ENCODE measurements around the gene TRIM2. TPM values are rescaled to one million over a fixed set of nuclear protein-coding genes. Genes with fewer than 3 reads are reported as not detected.
A peak's percentile ranks its signal among the peaks of the same experiment; 100 is the strongest.

TRIM2 gene
- total and polyA plus RNA-seq, 5 experiments from 2014 or later, result 0.71 to 1.8 (median 1.2) TPM

GRCh38 chr4:153174821-153175567, 29.2 kb upstream of the TRIM2 start:
- no peak overlapping the region for H3K4me3 Mint-ChIP-seq
- no peak for DNase-seq
- peaks cover 0 to 8% (median 3%) of the 10 kb centered on the region in 5 donors for H3K27me3 Mint-ChIP-seq
- H3K36me3 Mint-ChIP-seq, result no peaks in the 10 kb centered on the region
- peak overlapping the region in 3 of 10 donors; percentile 48 to 69 (median 57) for H3K27ac Mint-ChIP-seq
- H3K4me1 Mint-ChIP-seq, result no peaks in the 10 kb centered on the region
- no peak for ATAC-seq
- H3K9me3 Mint-ChIP-seq, result no peaks in the 10 kb centered on the region
- POLR2A ChIA-PET, result no interaction called here

GRCh38 chr4:153176938-153177337, 27.3 kb upstream of the TRIM2 start:
- POLR2A ChIA-PET, result no interaction called here

GRCh38 chr4:153177841-153178240, 26.4 kb upstream of the TRIM2 start:
- Mint-ChIP-seq H3K27ac (no peak overlapping the region), H3K4me3 (no peak overlapping the region), H3K36me3 (no peaks in the 10 kb centered on the region), H3K4me1 (peaks cover 0 to 2% (median 0%) of the 10 kb centered on the region in 4 donors), H3K9me3 (no peaks in the 10 kb centered on the region), H3K27me3 (peaks cover 0 to 2% (median 1%) of the 10 kb centered on the region in 5 donors)
- POLR2A ChIA-PET, result no interaction called here
- DNase-seq (no peak), ATAC-seq (no peak)

More at GRCh38 chr4:153176938-153177337, 27.3 kb upstream of the TRIM2 start:
- Mint-ChIP-seq H3K27ac (no peak overlapping the region), H3K4me1 (no peaks in the 10 kb centered on the region), H3K9me3 (no peaks in the 10 kb centered on the region), H3K27me3 (peaks cover 0 to 8% (median 2%) of the 10 kb centered on the region in 5 donors), H3K4me3 (no peak overlapping the region), H3K36me3 (no peaks in the 10 kb centered on the region)
- ATAC-seq (no peak), DNase-seq (no peak)

GRCh38 chr4:153179100-153179499, 25.1 kb upstream of the TRIM2 start:
- ATAC-seq, result no peak
- H3K4me3 Mint-ChIP-seq, result no peak overlapping the region
- no peak for DNase-seq
- H3K4me1 Mint-ChIP-seq, result peaks cover 0 to 2% (median 0%) of the 10 kb centered on the region in 4 donors
- no peaks in the 10 kb centered on the region for H3K36me3 Mint-ChIP-seq
- H3K9me3 Mint-ChIP-seq, result no peaks in the 10 kb centered on the region
- POLR2A ChIA-PET, result no interaction called here
- no peak overlapping the region for H3K27ac Mint-ChIP-seq
- H3K27me3 Mint-ChIP-seq, result peaks cover 0 to 2% (median 0%) of the 10 kb centered on the region in 5 donors

- POLR2A ChIA-PET, result no interaction called here
- H3K9me3 Mint-ChIP-seq, result no peaks in the 10 kb centered on the region
- H3K27ac Mint-ChIP-seq, result no peak overlapping the region
Measured at GRCh38 chr4:153181293-153181692, 22.9 kb upstream of the TRIM2 start.

GRCh38 chr4:153181700-153182099, 22.5 kb upstream of the TRIM2 start:
- Mint-ChIP-seq H3K4me1 (peaks cover 0 to 2% (median 0%) of the 10 kb centered on the region in 4 donors), H3K9me3 (no peaks in the 10 kb centered on the region), H3K27ac (no peak overlapping the region), H3K4me3 (no peak overlapping the region), H3K27me3 (peaks cover 0 to 2% (median 0%) of the 10 kb centered on the region in 5 donors), H3K36me3 (no peaks in the 10 kb centered on the region)
- POLR2A ChIA-PET, result interaction anchor here (0.8 kb wide), 1 partner anchor 9 kb away, joined by 4 read pairs; no protein-coding TSS in a partner anchor
- no peak for ATAC-seq
- DNase-seq, result no peak

More at GRCh38 chr4:153181293-153181692, 22.9 kb upstream of the TRIM2 start:
- no peak for ATAC-seq
- DNase-seq, result no peak
- Mint-ChIP-seq H3K4me1 (peaks cover 0 to 2% (median 0%) of the 10 kb centered on the region in 4 donors), H3K36me3 (no peaks in the 10 kb centered on the region), H3K4me3 (no peak overlapping the region), H3K27me3 (peaks cover 0 to 2% (median 0%) of the 10 kb centered on the region in 5 donors)

GRCh38 chr4:153183146-153183545, 21.1 kb upstream of the TRIM2 start:
- H3K36me3 Mint-ChIP-seq, result no peaks in the 10 kb centered on the region
- POLR2A ChIA-PET, result no interaction called here
- H3K4me1 Mint-ChIP-seq, result peaks cover 0 to 2% (median 0%) of the 10 kb centered on the region in 4 donors
- H3K9me3 Mint-ChIP-seq, result no peaks in the 10 kb centered on the region
- H3K27ac Mint-ChIP-seq, result peak overlapping the region in 1 of 10 donors; percentile 63
- ATAC-seq, result no peak
- no peak overlapping the region for H3K4me3 Mint-ChIP-seq
- no peak for DNase-seq
- peaks cover 0 to 2% (median 0%) of the 10 kb centered on the region in 5 donors for H3K27me3 Mint-ChIP-seq

GRCh38 chr4:153185331-153185852, 18.9 kb upstream of the TRIM2 start:
- peaks cover 0 to 2% (median 0%) of the 10 kb centered on the region in 4 donors for H3K4me1 Mint-ChIP-seq
- H3K4me3 Mint-ChIP-seq, result no peak overlapping the region
- H3K36me3 Mint-ChIP-seq, result no peaks in the 10 kb centered on the region
- H3K27ac Mint-ChIP-seq, result no peak overlapping the region
- ATAC-seq (no peak), DNase-seq (no peak)
- H3K27me3 Mint-ChIP-seq, result peaks cover 0 to 2% (median 0%) of the 10 kb centered on the region in 5 donors
- H3K9me3 Mint-ChIP-seq, result no peaks in the 10 kb centered on the region
- POLR2A ChIA-PET, result no interaction called here

- H3K27me3 Mint-ChIP-seq, result peaks cover 0 to 2% (median 0%) of the 10 kb centered on the region in 5 donors
- H3K4me1 Mint-ChIP-seq, result peaks cover 0 to 2% (median 0%) of the 10 kb centered on the region in 4 donors
- no peak overlapping the region for H3K27ac Mint-ChIP-seq
- no peak for ATAC-seq
- POLR2A ChIA-PET, result no interaction called here
- H3K4me3 Mint-ChIP-seq, result no peak overlapping the region
- DNase-seq, result no peak
- no peaks in the 10 kb centered on the region for H3K9me3 Mint-ChIP-seq
- no peaks in the 10 kb centered on the region for H3K36me3 Mint-ChIP-seq
Measured at GRCh38 chr4:153186046-153186728, 18.1 kb upstream of the TRIM2 start.

GRCh38 chr4:153189016-153189801, 15.0 kb upstream of the TRIM2 start:
- no peaks in the 10 kb centered on the region for H3K4me1 Mint-ChIP-seq
- no peak overlapping the region for H3K27ac Mint-ChIP-seq
- ATAC-seq (no peak), DNase-seq (no peak)
- no peaks in the 10 kb centered on the region for H3K9me3 Mint-ChIP-seq
- POLR2A ChIA-PET, result no interaction called here
- H3K4me3 Mint-ChIP-seq, result no peak overlapping the region
- no peaks in the 10 kb centered on the region for H3K36me3 Mint-ChIP-seq
- no peaks in the 10 kb centered on the region for H3K27me3 Mint-ChIP-seq

- H3K36me3 Mint-ChIP-seq, result no peaks in the 10 kb centered on the region
- POLR2A ChIA-PET, result interaction anchor here (1.2 kb wide), 1 partner anchor 10 kb away, joined by 4 read pairs; no protein-coding TSS in a partner anchor
- no peak for DNase-seq
Measured at GRCh38 chr4:153191795-153192363, 12.4 kb upstream of the TRIM2 start.

GRCh38 chr4:153197301-153197700, 6.9 kb upstream of the TRIM2 start:
- Mint-ChIP-seq H3K9me3 (no peaks in the 10 kb centered on the region), H3K27me3 (peaks cover 0 to 2% (median 0%) of the 10 kb centered on the region in 5 donors), H3K4me1 (no peaks in the 10 kb centered on the region), H3K27ac (no peak overlapping the region), H3K4me3 (no peak overlapping the region), H3K36me3 (no peaks in the 10 kb centered on the region)
- ATAC-seq (no peak), DNase-seq (no peak)
- POLR2A ChIA-PET, result no interaction called here

More at GRCh38 chr4:153191795-153192363, 12.4 kb upstream of the TRIM2 start:
- Mint-ChIP-seq H3K27ac (no peak overlapping the region), H3K4me3 (no peak overlapping the region), H3K9me3 (no peaks in the 10 kb centered on the region), H3K27me3 (peaks cover 0 to 2% (median 0%) of the 10 kb centered on the region in 5 donors), H3K4me1 (no peaks in the 10 kb centered on the region)
- ATAC-seq, result no peak

Data from naive thymus-derived CD8-positive, alpha-beta T cell (primary cell).